IMR-90 (cell line): Measurements from ENCODE around the gene SPATA16.

ENCODE experiments used
- CEBPB ChIP-seq: IDR thresholded peaks from 2 replicates; pipeline ENCODE4 v1.6.1; 2012; ENCODE audit warnings: low read depth, low read length, improper control_type of control experiment
- CHD1 ChIP-seq: IDR thresholded peaks from 2 replicates; pipeline ENCODE4 v1.6.1; 2012; ENCODE audit warnings: low read depth, low read length, improper control_type of control experiment
- FOS ChIP-seq: fragments of 150-350 bp; IDR thresholded peaks from 2 replicates; pipeline ENCODE4 v1.6.1; 2016; ENCODE audit warnings: low read depth, low read length
- MAZ ChIP-seq: IDR thresholded peaks from 2 replicates; pipeline ENCODE4 v1.6.1; 2012; ENCODE audit warnings: low read depth, mild to moderate bottlenecking, low read length, improper control_type of control experiment, moderate library complexity, borderline replicate concordance
- NFE2L2 ChIP-seq: fragments of 150-350 bp; IDR thresholded peaks from 2 replicates; pipeline ENCODE4 v1.6.1; 2016; ENCODE audit warnings: low read depth, mild to moderate bottlenecking, low read length
- POLR2A ChIP-seq: IDR thresholded peaks from 2 replicates; pipeline ENCODE4 v1.6.1; 2012; ENCODE audit warnings: mild to moderate bottlenecking, low read depth, low read length
- RCOR1 ChIP-seq: IDR thresholded peaks from 2 replicates; pipeline ENCODE4 v1.6.1; 2012; ENCODE audit warnings: mild to moderate bottlenecking, low read length, improper control_type of control experiment; ENCODE audit not compliant: insufficient replicate concordance
- RFX5 ChIP-seq: IDR thresholded peaks from 2 replicates; pipeline ENCODE4 v1.8.0; 2012; ENCODE audit warnings: low read depth, mild to moderate bottlenecking, low read length, moderate library complexity
- TF ChIP-seq, protein P1 (sequence below): conservative IDR thresholded peaks from 2 replicates; pipeline ENCODE4 v1.5.1; 2012; ENCODE audit warnings: mild to moderate bottlenecking, low read depth, low read length, improper control_type of control experiment
- TF ChIP-seq, protein P2 (sequence below): fragments of 150-350 bp; IDR thresholded peaks from 2 replicates; pipeline ENCODE4 v1.6.1; 2016; ENCODE audit warnings: low read depth, mild to moderate bottlenecking, low read length, moderate library complexity, borderline replicate concordance

- TF ChIP-seq POLR2A (no peak), CEBPB (no peak), MAZ (no peak), RCOR1 (no peak), CHD1 (no peak), FOS (no peak), NFE2L2 (no peak), RFX5 (no peak)
- TF ChIP-seq, protein P1, sequence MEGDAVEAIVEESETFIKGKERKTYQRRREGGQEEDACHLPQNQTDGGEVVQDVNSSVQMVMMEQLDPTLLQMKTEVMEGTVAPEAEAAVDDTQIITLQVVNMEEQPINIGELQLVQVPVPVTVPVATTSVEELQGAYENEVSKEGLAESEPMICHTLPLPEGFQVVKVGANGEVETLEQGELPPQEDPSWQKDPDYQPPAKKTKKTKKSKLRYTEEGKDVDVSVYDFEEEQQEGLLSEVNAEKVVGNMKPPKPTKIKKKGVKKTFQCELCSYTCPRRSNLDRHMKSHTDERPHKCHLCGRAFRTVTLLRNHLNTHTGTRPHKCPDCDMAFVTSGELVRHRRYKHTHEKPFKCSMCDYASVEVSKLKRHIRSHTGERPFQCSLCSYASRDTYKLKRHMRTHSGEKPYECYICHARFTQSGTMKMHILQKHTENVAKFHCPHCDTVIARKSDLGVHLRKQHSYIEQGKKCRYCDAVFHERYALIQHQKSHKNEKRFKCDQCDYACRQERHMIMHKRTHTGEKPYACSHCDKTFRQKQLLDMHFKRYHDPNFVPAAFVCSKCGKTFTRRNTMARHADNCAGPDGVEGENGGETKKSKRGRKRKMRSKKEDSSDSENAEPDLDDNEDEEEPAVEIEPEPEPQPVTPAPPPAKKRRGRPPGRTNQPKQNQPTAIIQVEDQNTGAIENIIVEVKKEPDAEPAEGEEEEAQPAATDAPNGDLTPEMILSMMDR, result no peak
- TF ChIP-seq, protein P2, sequence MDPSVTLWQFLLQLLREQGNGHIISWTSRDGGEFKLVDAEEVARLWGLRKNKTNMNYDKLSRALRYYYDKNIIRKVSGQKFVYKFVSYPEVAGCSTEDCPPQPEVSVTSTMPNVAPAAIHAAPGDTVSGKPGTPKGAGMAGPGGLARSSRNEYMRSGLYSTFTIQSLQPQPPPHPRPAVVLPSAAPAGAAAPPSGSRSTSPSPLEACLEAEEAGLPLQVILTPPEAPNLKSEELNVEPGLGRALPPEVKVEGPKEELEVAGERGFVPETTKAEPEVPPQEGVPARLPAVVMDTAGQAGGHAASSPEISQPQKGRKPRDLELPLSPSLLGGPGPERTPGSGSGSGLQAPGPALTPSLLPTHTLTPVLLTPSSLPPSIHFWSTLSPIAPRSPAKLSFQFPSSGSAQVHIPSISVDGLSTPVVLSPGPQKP, result no peak
Observed at GRCh38 chr3:173090492-173090891, 50.5 kb downstream of the SPATA16 start.
